KBM-7 (cell line): ENCODE measurements around the gene SLC36A3.
"Not testable (repeated sequence)": the region's sequence is repeated elsewhere in the genome, so short reads cannot be mapped to it uniquely, and the experiment has no call there.

ENCODE experiments used
- DNase-seq: peaks from one replicate; pipeline ENCODE4 v3.0.0-alpha.2; 2015
- in situ Hi-C: fragments of 300-500 bp; cut with MboI; formaldehyde crosslinking; loops from 2 replicates; pipeline ENCODE4 v1.14.3; 2020; ENCODE audit warnings: low sequenced_read_pairs, low pct_unique_long_range_greater_than_20kb, mixed read lengths

The SLC36A3 gene

DNA sequence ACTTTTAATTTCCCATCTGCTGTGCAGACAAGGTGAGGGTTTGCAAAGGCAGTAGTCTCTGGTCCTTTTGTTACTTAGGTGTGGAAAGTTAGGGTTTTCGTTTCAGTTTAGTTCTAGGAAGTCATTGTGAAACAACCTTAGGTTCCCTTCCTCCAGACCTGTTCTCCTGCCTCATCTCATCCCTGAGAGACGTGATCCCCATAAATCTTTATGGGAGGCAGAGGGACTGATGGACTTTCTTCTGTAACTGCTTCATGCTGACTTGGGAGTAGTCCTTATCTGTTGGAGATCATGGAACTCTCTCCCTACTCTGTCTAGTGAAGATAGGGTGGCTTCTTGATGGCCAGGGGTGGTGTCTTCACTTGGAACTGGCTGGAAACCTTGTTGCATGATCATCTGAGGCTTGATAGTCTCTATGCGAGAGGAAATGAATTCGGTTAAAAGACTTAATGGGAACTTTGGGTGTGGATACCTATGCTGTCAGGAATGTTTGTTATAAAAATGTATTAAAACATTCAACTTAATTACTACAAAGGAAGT, 57.8 kb downstream of the SLC36A3 start:
- no peak for DNase-seq
- in situ Hi-C loops = no loop called here

DNA sequence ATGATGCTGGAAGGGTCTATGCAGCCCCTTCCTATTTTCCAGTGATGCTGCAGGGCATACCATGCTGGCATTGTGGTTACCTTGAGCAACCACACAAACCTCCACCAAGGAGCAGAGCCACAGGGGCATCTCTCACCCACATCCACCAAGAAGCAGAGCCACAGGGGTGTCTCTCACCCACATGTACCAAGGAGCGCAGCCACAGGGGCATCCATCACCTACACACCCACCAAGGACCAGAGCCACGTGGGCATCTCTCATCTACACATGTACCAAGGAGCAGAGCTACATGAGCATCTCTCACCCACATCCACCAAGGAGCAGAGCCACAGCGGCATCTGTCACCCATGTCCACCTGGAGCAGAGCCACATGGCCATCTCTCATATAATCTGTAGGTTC, 59.4 kb downstream of the SLC36A3 start:
- in situ Hi-C loops = no loop called here
- no peak for DNase-seq

DNA sequence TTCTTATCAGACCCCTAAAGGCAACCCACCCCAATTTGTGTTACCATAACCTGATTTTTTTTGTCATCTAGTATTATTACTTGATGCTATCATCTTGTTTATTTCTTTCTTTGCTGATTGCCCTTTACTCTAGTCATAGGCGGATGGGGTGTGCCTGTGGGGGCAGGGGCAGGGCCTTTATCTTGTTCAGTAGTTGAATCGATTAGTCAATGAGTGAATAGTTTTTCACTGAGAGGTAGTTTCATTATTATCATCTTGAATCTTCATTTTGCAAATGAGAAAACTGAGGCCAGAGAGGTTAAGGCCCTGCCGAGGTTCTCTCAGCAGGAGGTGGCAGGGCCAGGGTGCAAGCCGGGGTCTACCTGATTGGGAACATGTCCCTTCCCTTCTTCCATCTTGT, 60.0 kb downstream of the SLC36A3 start:
- DNase-seq = no peak
- in situ Hi-C loops = no loop called here

- no peak for DNase-seq
Measured at GRCh38 chr5:151243127-151243526, 60.4 kb downstream of the SLC36A3 start.

GRCh38 chr5:151240924-151241635, 62.5 kb downstream of the SLC36A3 start:
- DNase-seq = no peak
- in situ Hi-C loops = no loop called here

More at GRCh38 chr5:151243127-151243526, 60.4 kb downstream of the SLC36A3 start:
- in situ Hi-C loops = no loop called here

- in situ Hi-C loops = not testable (repeated sequence)
Measured at GRCh38 chr5:151240268-151240835, 63.2 kb downstream of the SLC36A3 start.

GRCh38 chr5:151239237-151239861, 64.2 kb downstream of the SLC36A3 start:
- in situ Hi-C loops = no loop called here
- DNase-seq = peak; percentile 82

More at GRCh38 chr5:151240268-151240835, 63.2 kb downstream of the SLC36A3 start:
- not testable (repeated sequence) for DNase-seq

DNA sequence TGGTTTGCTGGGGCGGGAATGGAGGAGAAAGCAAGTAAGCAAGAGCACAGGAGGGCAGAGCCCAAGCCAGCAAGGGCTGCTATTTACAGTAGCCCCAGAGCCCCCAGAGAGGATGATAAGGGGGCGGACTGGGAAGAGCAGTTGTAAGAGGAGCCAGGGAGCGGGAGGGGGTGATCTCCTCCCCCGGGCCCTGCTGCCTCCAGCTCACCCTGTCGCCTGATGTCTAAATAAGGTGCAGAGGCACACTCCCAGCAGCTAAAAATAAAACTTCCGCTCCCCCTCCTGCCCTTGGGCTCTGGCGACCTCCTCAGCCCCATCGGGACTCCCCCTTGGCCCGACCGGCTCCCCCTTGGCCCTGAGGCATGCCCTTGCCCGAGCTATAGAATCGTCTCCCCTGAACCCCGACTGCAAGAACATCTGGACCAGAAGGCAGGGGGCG, 65.2 kb downstream of the SLC36A3 start:
- DNase-seq = no peak
- in situ Hi-C loops = no loop called here

DNA sequence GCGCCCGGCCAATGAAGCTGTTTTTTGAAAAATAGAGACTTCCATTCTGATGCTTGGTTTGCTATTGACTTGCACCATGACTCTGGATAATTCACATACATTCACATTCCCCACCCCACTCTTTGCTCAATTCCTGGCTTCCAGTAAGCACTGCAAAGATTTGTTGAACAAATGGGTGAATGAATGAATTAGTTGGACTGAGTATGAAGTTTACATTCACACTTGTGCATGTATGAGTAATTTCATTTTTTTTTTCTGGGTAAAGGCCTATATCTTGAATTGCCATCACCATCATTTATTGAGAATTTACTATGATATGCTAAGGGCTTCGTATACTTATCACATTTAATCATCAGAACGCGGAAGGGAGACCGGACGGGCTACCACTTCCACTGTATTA, 65.9 kb downstream of the SLC36A3 start:
- DNase-seq = no peak
- in situ Hi-C loops = no loop called here

- no peak for DNase-seq
- in situ Hi-C loops = no loop called here
Measured at GRCh38 chr5:151236888-151237287, 66.7 kb downstream of the SLC36A3 start.

DNA sequence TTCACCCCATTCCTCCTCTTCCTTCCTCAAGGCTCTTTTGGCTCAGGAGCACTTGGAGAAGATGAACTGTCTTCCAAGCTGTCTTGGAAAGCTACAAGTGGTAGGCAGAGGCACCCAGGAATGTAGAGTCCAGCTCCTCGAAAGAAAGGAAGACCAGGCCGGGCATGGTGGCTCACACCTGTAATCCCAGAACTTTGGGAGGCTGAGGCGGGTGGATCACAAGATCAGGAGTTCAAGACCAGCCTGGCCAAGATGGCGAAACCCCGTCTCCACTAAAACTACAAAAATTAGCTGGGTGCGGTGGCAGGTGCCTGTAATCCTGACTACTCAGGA, 68.4 kb downstream of the SLC36A3 start:
- DNase-seq, in situ Hi-C loops: not testable (repeated sequence)

- in situ Hi-C loops = no loop called here
- peak; percentile 55 for DNase-seq
Measured at GRCh38 chr5:151234476-151235238, 68.9 kb downstream of the SLC36A3 start.

DNA sequence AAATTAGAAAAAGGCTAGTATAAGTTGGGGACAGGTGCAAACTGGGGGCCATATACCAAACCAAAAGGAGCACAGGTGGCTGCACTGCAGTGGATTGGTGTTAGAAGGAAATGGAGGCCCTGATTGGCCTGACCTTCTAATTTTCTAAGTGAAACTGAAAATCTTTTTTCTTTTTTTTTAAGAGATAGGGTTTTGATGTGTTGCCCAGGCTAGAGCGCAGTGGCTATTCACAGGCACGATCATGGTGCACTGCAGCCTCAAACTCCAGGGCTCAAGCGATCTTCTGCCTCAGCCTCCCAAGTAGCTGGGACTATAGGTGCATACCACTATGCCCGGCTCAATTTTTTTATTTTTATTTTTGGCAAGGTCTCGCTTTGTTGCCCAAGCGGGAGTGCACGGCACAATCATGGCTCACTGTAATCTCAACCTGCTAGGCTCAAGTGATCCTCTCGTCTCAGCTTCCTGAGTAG, 69.9 kb downstream of the SLC36A3 start:
- no peak for DNase-seq
- in situ Hi-C loops = no loop called here

GRCh38 chr5:151231359-151231758, 72.2 kb downstream of the SLC36A3 start:
- DNase-seq = no peak

GRCh38 chr5:151230048-151230680, 73.4 kb downstream of the SLC36A3 start:
- in situ Hi-C loops = no loop called here
- no peak for DNase-seq

More at GRCh38 chr5:151231359-151231758, 72.2 kb downstream of the SLC36A3 start:
- in situ Hi-C loops = no loop called here

GRCh38 chr5:151228986-151229385, 74.6 kb downstream of the SLC36A3 start:
- no peak for DNase-seq
- in situ Hi-C loops = no loop called here

DNA sequence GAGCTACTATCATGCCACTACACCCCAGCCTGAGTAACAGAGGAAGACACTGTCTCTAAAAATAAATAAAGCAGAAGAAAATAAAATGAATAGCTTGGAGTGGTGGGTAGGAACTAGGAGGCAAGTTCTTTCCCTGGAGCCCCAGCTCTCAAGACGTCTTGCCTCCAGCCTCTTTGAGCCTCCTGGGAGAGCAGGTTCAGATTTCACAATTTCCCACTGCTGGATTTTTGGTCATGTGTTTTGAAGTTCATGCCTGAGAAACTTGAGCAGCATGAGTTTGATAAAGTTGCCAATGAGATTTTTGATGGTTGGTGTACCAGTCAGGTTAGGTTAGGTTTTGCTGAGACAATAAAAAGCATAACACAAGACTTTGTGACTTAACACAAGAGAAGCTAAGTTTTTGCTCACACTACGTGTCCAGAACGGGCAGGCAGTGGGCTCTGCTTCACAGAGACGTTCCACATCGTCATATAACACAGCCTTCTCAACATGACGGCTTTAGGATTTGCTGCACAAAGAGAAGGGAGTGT, 75.6 kb downstream of the SLC36A3 start:
- in situ Hi-C loops = no loop called here
- no peak for DNase-seq
